Effector memory CD8-positive, alpha-beta T cell (primary cell): ENCODE measurements around the gene FAM43A.

Experiments used
- ATAC-seq: fragments of 150-1000 bp; cut with Tn5 transposase; replicated peaks from 2 replicates; pipeline ENCODE4 v1.10.0; 2021; ENCODE audit warnings: mild to moderate bottlenecking, moderate library complexity
- DNase-seq, 3 experiments: peaks; one replicate each; pipeline ENCODE4 v3.0.0; 2021
- H3K27ac Mint-ChIP-seq, 2 donors: one replicate each; pipeline ENCODE4 v1.8.0; 2022; ENCODE audit warnings: mild to moderate bottlenecking in 2 of 2, mixed read lengths in 2 of 2, moderate library complexity in 2 of 2
- H3K27me3 Mint-ChIP-seq, 2 donors: one replicate each; pipeline ENCODE4 v1.8.0; 2022; ENCODE audit warnings: mixed read lengths in 2 of 2
- H3K36me3 Mint-ChIP-seq: one replicate; pipeline ENCODE4 v1.8.0; 2022; ENCODE audit warnings: mild to moderate bottlenecking, moderate library complexity, mixed read lengths; ENCODE audit not compliant: insufficient read depth
- H3K4me1 Mint-ChIP-seq, 2 donors: one replicate each; pipeline ENCODE4 v1.8.0; 2022; ENCODE audit warnings: low read depth in 2 of 2, mixed read lengths in 2 of 2
- H3K4me3 Mint-ChIP-seq, 2 donors: one replicate each; pipeline ENCODE4 v1.8.0; 2022; ENCODE audit warnings: mild to moderate bottlenecking in 2 of 2, mixed read lengths in 2 of 2, moderate library complexity in 2 of 2
- H3K9me3 Mint-ChIP-seq, 2 donors: one replicate each; pipeline ENCODE4 v1.8.0; 2022; ENCODE audit warnings: mixed read lengths in 2 of 2

Gene FAM43A

GRCh38 chr3:194723846-194724618, 38.3 kb downstream of the FAM43A start:
- Mint-ChIP-seq H3K4me1 (peaks cover 0 to 3% of the 10 kb centered on the region in 2 donors), H3K36me3 (no peaks in the 10 kb centered on the region), H3K27me3 (peaks cover 4 to 18% of the 10 kb centered on the region in 2 donors), H3K9me3 (no peaks in the 10 kb centered on the region), H3K27ac (no peak overlapping the region), H3K4me3 (no peak overlapping the region)
- DNase-seq (no peak), ATAC-seq (no peak)

GRCh38 chr3:194725346-194725745, 39.7 kb downstream of the FAM43A start:
- DNase-seq: no peak
- Mint-ChIP-seq H3K4me3 (no peak overlapping the region), H3K4me1 (peaks cover 0 to 3% of the 10 kb centered on the region in 2 donors), H3K9me3 (no peaks in the 10 kb centered on the region), H3K27ac (no peak overlapping the region), H3K27me3 (peaks cover 17 to 29% of the 10 kb centered on the region in 2 donors), H3K36me3 (no peaks in the 10 kb centered on the region)
- ATAC-seq: no peak

GRCh38 chr3:194727435-194728128, 41.9 kb downstream of the FAM43A start:
- H3K36me3 Mint-ChIP-seq: no peaks in the 10 kb centered on the region
- H3K4me1 Mint-ChIP-seq: peaks cover 0 to 3% of the 10 kb centered on the region in 2 donors
- H3K9me3 Mint-ChIP-seq: no peaks in the 10 kb centered on the region
- ATAC-seq (no peak), DNase-seq (no peak)
- H3K27ac Mint-ChIP-seq: no peak overlapping the region
- peaks cover 39 to 45% of the 10 kb centered on the region in 2 donors for H3K27me3 Mint-ChIP-seq
- no peak overlapping the region for H3K4me3 Mint-ChIP-seq

- no peak for ATAC-seq
- Mint-ChIP-seq H3K36me3 (no peaks in the 10 kb centered on the region), H3K27me3 (peaks cover 44 to 54% of the 10 kb centered on the region in 2 donors), H3K9me3 (no peaks in the 10 kb centered on the region), H3K4me1 (peaks cover 0 to 3% of the 10 kb centered on the region in 2 donors), H3K4me3 (no peak overlapping the region), H3K27ac (no peak overlapping the region)
- no peak for DNase-seq
These were observed 43.3 kb downstream of the FAM43A start for GRCh38 chr3:194728986-194729385.

- no peak overlapping the region for H3K27ac Mint-ChIP-seq
- H3K36me3 Mint-ChIP-seq: no peaks in the 10 kb centered on the region
- H3K4me3 Mint-ChIP-seq: no peak overlapping the region
- ATAC-seq: no peak
- no peaks in the 10 kb centered on the region for H3K9me3 Mint-ChIP-seq
- H3K27me3 Mint-ChIP-seq: peaks cover 44 to 55% of the 10 kb centered on the region in 2 donors
- DNase-seq: no peak
- peaks cover 0 to 3% of the 10 kb centered on the region in 2 donors for H3K4me1 Mint-ChIP-seq
These were observed 44.7 kb downstream of the FAM43A start for GRCh38 chr3:194730365-194730764.

GRCh38 chr3:194731506-194732073, 45.9 kb downstream of the FAM43A start:
- no peaks in the 10 kb centered on the region for H3K36me3 Mint-ChIP-seq
- no peaks in the 10 kb centered on the region for H3K9me3 Mint-ChIP-seq
- no peaks in the 10 kb centered on the region for H3K4me1 Mint-ChIP-seq
- ATAC-seq (no peak), DNase-seq (no peak)
- no peak overlapping the region for H3K4me3 Mint-ChIP-seq
- peaks cover 44 to 55% of the 10 kb centered on the region in 2 donors for H3K27me3 Mint-ChIP-seq
- H3K27ac Mint-ChIP-seq: no peak overlapping the region

GRCh38 chr3:194732617-194733016, 46.9 kb downstream of the FAM43A start:
- no peak for DNase-seq
- H3K27me3 Mint-ChIP-seq: peaks cover 44 to 55% of the 10 kb centered on the region in 2 donors
- H3K36me3 Mint-ChIP-seq: no peaks in the 10 kb centered on the region
- no peak for ATAC-seq
- H3K4me1 Mint-ChIP-seq: no peaks in the 10 kb centered on the region
- no peaks in the 10 kb centered on the region for H3K9me3 Mint-ChIP-seq
- no peak overlapping the region for H3K4me3 Mint-ChIP-seq
- no peak overlapping the region for H3K27ac Mint-ChIP-seq

GRCh38 chr3:194736277-194736895, 50.7 kb downstream of the FAM43A start:
- peaks cover 41 to 50% of the 10 kb centered on the region in 2 donors for H3K27me3 Mint-ChIP-seq
- no peaks in the 10 kb centered on the region for H3K9me3 Mint-ChIP-seq
- ATAC-seq (peak; percentile 44), DNase-seq (no peak)
- H3K4me3 Mint-ChIP-seq: no peak overlapping the region
- H3K36me3 Mint-ChIP-seq: no peaks in the 10 kb centered on the region
- H3K4me1 Mint-ChIP-seq: no peaks in the 10 kb centered on the region
- no peak overlapping the region for H3K27ac Mint-ChIP-seq

GRCh38 chr3:194736896-194737600, 51.4 kb downstream of the FAM43A start:
- Mint-ChIP-seq H3K27me3 (peaks cover 38 to 46% of the 10 kb centered on the region in 2 donors), H3K27ac (no peak overlapping the region), H3K36me3 (no peaks in the 10 kb centered on the region), H3K4me3 (no peak overlapping the region), H3K4me1 (no peaks in the 10 kb centered on the region), H3K9me3 (no peaks in the 10 kb centered on the region)
- no peak for DNase-seq
- ATAC-seq: peak; percentile 54
